ENCODE data around the gene C1orf116. TPM values are rescaled to one million over a fixed set of nuclear protein-coding genes. Genes with fewer than 3 reads are reported as not detected.

C1orf116 gene
- total RNA-seq, 4 donors from 2014 or later, result 7.1 to 24.6 (median 13.3) TPM

GRCh38 chr1:207077470-207078377, 45.2 kb upstream of the C1orf116 start:
- 45 to 47% methylated on average over 6 of the region's 6 CpGs for WGBS, 2 donors
- peak; percentile 62 to 67 for DNase-seq
- H3K4me3 ChIP-seq (replicated peaks in 1 of 3), result no peak overlapping the region
- H3K27me3 ChIP-seq, result no peaks in the 10 kb centered on the region
- intact Hi-C loops (cut with DNase I), result loop anchor here (10.0 kb wide), 1 partner anchor 73 kb away; no protein-coding TSS in a partner anchor
- H3K27ac ChIP-seq, result peak overlapping the region in 2 of 3 donors; percentile 18 to 26
- H3K9me3 ChIP-seq, result no peaks in the 10 kb centered on the region
- H3K36me3 ChIP-seq, result peaks cover 0 to 16% of the 10 kb centered on the region in 2 donors
- TF ChIP-seq, protein P1, sequence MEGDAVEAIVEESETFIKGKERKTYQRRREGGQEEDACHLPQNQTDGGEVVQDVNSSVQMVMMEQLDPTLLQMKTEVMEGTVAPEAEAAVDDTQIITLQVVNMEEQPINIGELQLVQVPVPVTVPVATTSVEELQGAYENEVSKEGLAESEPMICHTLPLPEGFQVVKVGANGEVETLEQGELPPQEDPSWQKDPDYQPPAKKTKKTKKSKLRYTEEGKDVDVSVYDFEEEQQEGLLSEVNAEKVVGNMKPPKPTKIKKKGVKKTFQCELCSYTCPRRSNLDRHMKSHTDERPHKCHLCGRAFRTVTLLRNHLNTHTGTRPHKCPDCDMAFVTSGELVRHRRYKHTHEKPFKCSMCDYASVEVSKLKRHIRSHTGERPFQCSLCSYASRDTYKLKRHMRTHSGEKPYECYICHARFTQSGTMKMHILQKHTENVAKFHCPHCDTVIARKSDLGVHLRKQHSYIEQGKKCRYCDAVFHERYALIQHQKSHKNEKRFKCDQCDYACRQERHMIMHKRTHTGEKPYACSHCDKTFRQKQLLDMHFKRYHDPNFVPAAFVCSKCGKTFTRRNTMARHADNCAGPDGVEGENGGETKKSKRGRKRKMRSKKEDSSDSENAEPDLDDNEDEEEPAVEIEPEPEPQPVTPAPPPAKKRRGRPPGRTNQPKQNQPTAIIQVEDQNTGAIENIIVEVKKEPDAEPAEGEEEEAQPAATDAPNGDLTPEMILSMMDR (IDR thresholded peaks at IDR 0.05), result peak; percentile 57 to 95 (median 90)
- TF ChIP-seq POLR2A (IDR thresholded peaks at IDR 0.05), result no peak
- peaks cover 7 to 11% of the 10 kb centered on the region in 2 donors for H3K4me1 ChIP-seq

DNA sequence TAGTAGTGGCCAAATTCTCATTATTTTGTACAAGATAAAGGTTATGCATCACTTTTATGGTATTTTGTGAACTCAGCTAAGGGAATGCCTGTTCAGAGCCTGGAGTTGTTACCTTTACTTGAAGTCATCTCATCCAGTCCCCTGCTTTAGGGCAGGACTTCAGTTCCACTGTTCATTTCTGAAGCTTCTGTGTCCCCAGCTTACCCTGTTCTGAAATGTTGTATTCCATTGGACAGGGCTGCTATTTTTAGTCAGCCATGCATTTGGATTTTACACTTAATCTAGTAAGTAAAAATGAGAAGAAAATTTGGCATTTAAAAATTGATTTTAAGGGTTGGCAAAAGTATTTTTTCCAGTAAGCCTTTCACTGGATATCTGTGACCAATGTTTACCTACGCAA, 44.5 kb upstream of the C1orf116 start:
- no peak overlapping the region for H3K4me3 ChIP-seq (replicated peaks in 1 of 3)
- intact Hi-C loops (cut with DNase I), result loop anchor here (10.0 kb wide), 1 partner anchor 72 kb away; no protein-coding TSS in a partner anchor
- H3K27ac ChIP-seq, result peak overlapping the region in 2 of 3 donors; percentile 18 to 26
- no peaks in the 10 kb centered on the region for H3K27me3 ChIP-seq
- 98% methylated on average over 1 of the region's 1 CpG for WGBS, 2 donors
- H3K4me1 ChIP-seq, result peaks cover 7 to 11% of the 10 kb centered on the region in 2 donors
- H3K36me3 ChIP-seq, result peaks cover 7 to 23% of the 10 kb centered on the region in 2 donors
- DNase-seq, result no peak
- no peaks in the 10 kb centered on the region for H3K9me3 ChIP-seq
- TF ChIP-seq, protein P1 (IDR thresholded peaks at IDR 0.05), result no peak
- no peak for TF ChIP-seq POLR2A (IDR thresholded peaks at IDR 0.05)

DNA sequence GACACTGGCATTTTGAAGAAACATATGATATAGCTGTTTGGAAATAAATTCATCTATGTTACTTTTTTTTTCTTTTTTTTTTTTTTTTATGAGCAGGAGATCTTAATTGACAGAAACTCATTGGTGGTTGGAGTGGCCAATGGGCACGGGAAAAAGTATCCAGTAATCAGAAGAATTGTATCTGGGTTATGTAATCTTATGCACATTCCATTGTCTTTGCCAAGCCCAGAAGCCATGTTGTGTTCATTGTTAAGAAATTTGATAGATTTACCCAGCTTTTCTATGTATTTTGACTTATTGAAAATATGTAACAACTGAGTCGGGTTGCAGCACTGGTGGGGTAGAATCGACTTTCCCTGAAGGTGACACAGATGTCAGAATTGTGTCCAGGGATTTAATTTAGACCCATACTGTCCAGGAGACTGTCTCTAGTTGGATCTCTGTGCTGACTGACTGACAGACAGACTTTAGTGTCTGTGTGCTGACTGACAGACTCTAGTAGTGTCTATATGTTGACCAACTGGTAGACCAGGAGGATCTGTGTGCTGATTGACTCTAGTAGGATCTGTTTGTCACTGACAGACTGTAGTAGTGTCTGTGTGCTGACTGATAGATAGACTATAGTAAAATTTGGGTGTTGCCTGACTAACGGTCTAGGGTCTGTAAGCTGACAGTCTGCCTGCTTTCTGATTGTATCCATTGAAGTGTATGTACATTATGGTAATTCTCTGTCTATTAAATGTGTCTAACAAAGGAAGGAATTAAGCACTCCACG, 43.8 kb upstream of the C1orf116 start:
- no peak overlapping the region for H3K4me3 ChIP-seq (replicated peaks in 1 of 3)
- peaks cover 14 to 29% of the 10 kb centered on the region in 2 donors for H3K36me3 ChIP-seq
- 82 to 85% methylated on average over 5 of the region's 5 CpGs for WGBS, 2 donors
- no peaks in the 10 kb centered on the region for H3K27me3 ChIP-seq
- intact Hi-C loops (cut with DNase I), result loop anchor here (10.0 kb wide), 1 partner anchor 72 kb away; no protein-coding TSS in a partner anchor
- H3K4me1 ChIP-seq, result peaks cover 7 to 11% of the 10 kb centered on the region in 2 donors
- DNase-seq, result no peak
- TF ChIP-seq POLR2A (IDR thresholded peaks at IDR 0.05), result no peak
- TF ChIP-seq, protein P1 (IDR thresholded peaks at IDR 0.05), result no peak
- H3K27ac ChIP-seq, result peak overlapping the region in 2 of 3 donors; percentile 18 to 26
- H3K9me3 ChIP-seq, result no peaks in the 10 kb centered on the region

- Histone ChIP-seq H3K4me3 (replicated peaks in 1 of 3) (no peak overlapping the region), H3K36me3 (peaks cover 30 to 43% of the 10 kb centered on the region in 2 donors), H3K4me1 (peaks cover 13 to 17% of the 10 kb centered on the region in 2 donors), H3K9me3 (no peaks in the 10 kb centered on the region), H3K27me3 (no peaks in the 10 kb centered on the region), H3K27ac (peak overlapping the region in 2 of 3 donors; percentile 56 to 98)
- intact Hi-C loops (cut with DNase I), result loop anchor here (10.0 kb wide), 1 partner anchor 69 kb away; no protein-coding TSS in a partner anchor
- TF ChIP-seq, protein P1 (IDR thresholded peaks at IDR 0.05), result no peak
- TF ChIP-seq POLR2A (IDR thresholded peaks at IDR 0.05), result no peak
- no peak for DNase-seq
- whole genome bisulfite sequencing, 2 donors, result 61% methylated on average over 4 of the region's 4 CpGs
These were observed 41.6 kb upstream of the C1orf116 start for GRCh38 chr1:207073906-207074820.
